ENCODE measurements around the gene ZCCHC14. TPM values are rescaled to one million over a fixed set of nuclear protein-coding genes. Genes with fewer than 3 reads are reported as not detected.
"Not testable (repeated sequence)": the region's sequence is repeated elsewhere in the genome, so short reads cannot be mapped to it uniquely, and the experiment has no call there.

ZCCHC14 gene
- total RNA-seq, 4 donors from 2014 or later = 21.8 to 64.0 (median 28.8) TPM

DNA sequence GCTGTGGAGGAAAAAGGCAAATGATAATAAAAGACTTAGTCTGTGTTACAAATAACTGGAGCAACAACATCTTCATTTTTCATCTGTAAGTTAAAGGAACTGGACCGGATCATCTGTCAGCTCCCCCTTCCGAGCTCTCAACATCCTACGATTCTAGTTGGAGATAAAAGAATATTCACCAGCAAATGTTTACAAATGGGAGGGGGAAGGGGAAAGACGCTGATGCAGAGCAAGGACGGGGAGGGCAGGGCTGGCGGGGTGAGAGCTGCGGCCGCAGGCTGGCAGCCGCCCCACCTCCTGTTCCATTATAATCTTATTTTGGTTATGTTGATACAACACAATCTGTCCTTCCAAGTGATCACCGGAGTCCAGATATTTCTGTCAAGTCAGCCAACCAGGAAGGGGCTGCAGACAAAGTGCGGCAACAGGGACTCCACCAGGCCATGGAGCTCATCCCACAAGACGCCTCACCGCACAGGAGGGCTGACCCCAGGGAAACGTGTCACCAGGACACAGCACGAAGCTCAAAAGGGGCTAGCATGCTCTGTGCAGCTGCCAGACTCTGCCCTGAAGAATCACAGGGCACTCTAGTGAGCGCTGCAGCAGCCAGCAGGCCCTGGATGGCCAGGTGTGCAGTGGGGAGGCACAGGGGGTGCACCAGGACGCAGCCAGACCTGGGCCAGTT, 128.9 kb downstream of the ZCCHC14 start:
- 53% methylated on average over 14 of the region's 17 CpGs for WGBS
- H3K36me3 ChIP-seq = peaks cover 47% of the 10 kb centered on the region
- no peak for DNase-seq (ENCODE audit: low spot score in 2 of 2)
- TF ChIP-seq POLR2AphosphoS5 (IDR thresholded peaks at IDR 0.05) = no peak
- TF ChIP-seq, protein P1, sequence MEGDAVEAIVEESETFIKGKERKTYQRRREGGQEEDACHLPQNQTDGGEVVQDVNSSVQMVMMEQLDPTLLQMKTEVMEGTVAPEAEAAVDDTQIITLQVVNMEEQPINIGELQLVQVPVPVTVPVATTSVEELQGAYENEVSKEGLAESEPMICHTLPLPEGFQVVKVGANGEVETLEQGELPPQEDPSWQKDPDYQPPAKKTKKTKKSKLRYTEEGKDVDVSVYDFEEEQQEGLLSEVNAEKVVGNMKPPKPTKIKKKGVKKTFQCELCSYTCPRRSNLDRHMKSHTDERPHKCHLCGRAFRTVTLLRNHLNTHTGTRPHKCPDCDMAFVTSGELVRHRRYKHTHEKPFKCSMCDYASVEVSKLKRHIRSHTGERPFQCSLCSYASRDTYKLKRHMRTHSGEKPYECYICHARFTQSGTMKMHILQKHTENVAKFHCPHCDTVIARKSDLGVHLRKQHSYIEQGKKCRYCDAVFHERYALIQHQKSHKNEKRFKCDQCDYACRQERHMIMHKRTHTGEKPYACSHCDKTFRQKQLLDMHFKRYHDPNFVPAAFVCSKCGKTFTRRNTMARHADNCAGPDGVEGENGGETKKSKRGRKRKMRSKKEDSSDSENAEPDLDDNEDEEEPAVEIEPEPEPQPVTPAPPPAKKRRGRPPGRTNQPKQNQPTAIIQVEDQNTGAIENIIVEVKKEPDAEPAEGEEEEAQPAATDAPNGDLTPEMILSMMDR (IDR thresholded peaks at IDR 0.05) = no peak
- no peak for TF ChIP-seq POLR2A (IDR thresholded peaks at IDR 0.05)
- TF ChIP-seq EP300 (IDR thresholded peaks at IDR 0.05) = no peak
- no peaks in the 10 kb centered on the region for H3K9me3 ChIP-seq
- no peaks in the 10 kb centered on the region for H3K27me3 ChIP-seq
- H3K4me1 ChIP-seq = peaks cover 16% of the 10 kb centered on the region
- no peak overlapping the region for H3K27ac ChIP-seq
- H3K4me3 ChIP-seq = no peak overlapping the region

- H3K27ac ChIP-seq = not testable (repeated sequence)
- WGBS = 91% methylated on average over 13 of the region's 13 CpGs
Observed at GRCh38 chr16:87362828-87363559, 129.8 kb downstream of the ZCCHC14 start.

GRCh38 chr16:87361916-87362619, 130.8 kb downstream of the ZCCHC14 start:
- Histone ChIP-seq H3K9me3 (no peaks in the 10 kb centered on the region), H3K27me3 (no peaks in the 10 kb centered on the region), H3K4me1 (peaks cover 12% of the 10 kb centered on the region), H3K4me3 (no peak overlapping the region), H3K36me3 (peaks cover 57% of the 10 kb centered on the region), H3K27ac (no peak overlapping the region)
- WGBS = 95% methylated on average over 8 of the region's 8 CpGs
- no peak for DNase-seq (ENCODE audit: low spot score in 2 of 2)
- TF ChIP-seq EP300 (IDR thresholded peaks at IDR 0.05) (no peak), POLR2A (IDR thresholded peaks at IDR 0.05) (no peak), POLR2AphosphoS5 (IDR thresholded peaks at IDR 0.05) (no peak)
- TF ChIP-seq, protein P1 (IDR thresholded peaks at IDR 0.05) = no peak

More at GRCh38 chr16:87362828-87363559, 129.8 kb downstream of the ZCCHC14 start:
- peaks cover 56% of the 10 kb centered on the region for H3K36me3 ChIP-seq
- H3K4me1 ChIP-seq = peaks cover 14% of the 10 kb centered on the region
- DNase-seq (ENCODE audit: low spot score in 2 of 2); H3K4me3 ChIP-seq; H3K27me3 ChIP-seq; H3K9me3 ChIP-seq: not testable (repeated sequence)

DNA sequence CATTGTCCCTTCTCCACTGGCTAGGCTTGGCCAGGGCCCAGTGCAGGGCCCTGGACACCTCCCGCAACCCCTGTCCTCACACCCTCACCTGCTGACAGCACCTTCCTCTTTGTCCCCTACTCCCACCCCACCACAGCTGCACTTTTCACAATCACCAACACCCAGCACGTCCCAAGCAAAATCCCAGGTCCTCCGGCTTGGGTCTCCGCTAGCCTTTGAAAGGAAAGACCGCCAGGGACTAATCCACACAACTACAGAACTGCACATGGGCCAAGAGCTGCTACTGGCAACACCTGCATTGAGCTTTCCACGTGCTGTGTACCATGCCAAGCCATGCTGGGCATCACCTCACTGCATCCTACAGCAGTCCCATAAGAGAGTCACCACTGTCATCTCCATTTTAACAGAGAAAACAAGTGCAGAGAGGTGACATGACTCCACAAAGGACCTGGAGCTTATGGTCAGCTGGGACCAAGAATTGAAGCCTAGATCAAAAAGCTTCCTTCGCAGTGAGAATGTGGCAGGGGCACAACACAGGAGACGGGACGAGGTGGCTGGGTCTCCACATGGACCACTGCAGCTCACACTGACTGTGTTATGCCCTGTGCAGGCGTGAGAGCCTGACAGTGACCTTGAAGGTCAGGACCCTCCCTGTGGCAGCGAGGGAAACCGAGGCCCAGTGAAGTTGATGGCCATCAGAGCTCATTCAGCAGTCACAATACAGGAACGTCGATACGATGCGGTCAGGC, 131.8 kb downstream of the ZCCHC14 start:
- peaks cover 67% of the 10 kb centered on the region for H3K36me3 ChIP-seq
- DNase-seq (ENCODE audit: low spot score in 2 of 2) = no peak
- no peaks in the 10 kb centered on the region for H3K9me3 ChIP-seq
- H3K27ac ChIP-seq = no peak overlapping the region
- WGBS = 96% methylated on average over 16 of the region's 16 CpGs
- H3K27me3 ChIP-seq = no peaks in the 10 kb centered on the region
- H3K4me1 ChIP-seq = peaks cover 12% of the 10 kb centered on the region
- no peak overlapping the region for H3K4me3 ChIP-seq
- TF ChIP-seq, protein P1 (IDR thresholded peaks at IDR 0.05) = no peak
- TF ChIP-seq EP300 (IDR thresholded peaks at IDR 0.05) (no peak), POLR2AphosphoS5 (IDR thresholded peaks at IDR 0.05) (no peak), POLR2A (IDR thresholded peaks at IDR 0.05) (no peak)

DNA sequence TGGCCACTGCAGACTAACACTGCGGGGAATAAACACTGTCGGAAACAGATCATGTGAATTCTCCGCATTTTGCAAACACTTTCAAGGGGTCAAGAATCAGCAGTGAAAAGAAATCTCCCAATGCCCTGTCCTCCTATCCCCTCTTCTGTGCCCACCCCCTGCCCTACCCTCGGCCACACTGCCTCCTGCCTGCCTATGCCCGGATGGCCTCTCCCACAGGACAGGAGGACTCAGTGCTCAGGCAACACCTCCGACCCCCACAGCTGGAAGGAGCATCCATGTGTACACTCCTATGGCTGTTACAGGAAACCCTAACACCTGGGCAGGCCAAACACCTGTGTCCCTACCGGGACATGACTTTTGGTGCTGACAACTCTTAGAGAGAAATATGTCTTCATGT, 133.7 kb downstream of the ZCCHC14 start:
- Histone ChIP-seq H3K4me1 (peaks cover 8% of the 10 kb centered on the region), H3K27me3 (no peaks in the 10 kb centered on the region), H3K4me3 (no peak overlapping the region), H3K36me3 (peaks cover 73% of the 10 kb centered on the region), H3K9me3 (no peaks in the 10 kb centered on the region), H3K27ac (no peak overlapping the region)
- no peak for DNase-seq (ENCODE audit: low spot score in 2 of 2)
- 94% methylated on average over 7 of the region's 7 CpGs for WGBS
- TF ChIP-seq EP300 (IDR thresholded peaks at IDR 0.05) = no peak
- TF ChIP-seq POLR2AphosphoS5 (IDR thresholded peaks at IDR 0.05) = no peak
